Muscle layer of duodenum (tissue), 2 donors: ENCODE results near the gene DNAJC17.

Source experiments
- H3K27ac ChIP-seq: one replicate; pipeline ENCODE4 v1.7.0; 2013; ENCODE audit warnings: mild to moderate bottlenecking, low read length
- H3K27me3 ChIP-seq: one replicate; pipeline ENCODE4 v1.7.0; 2013; ENCODE audit warnings: low read depth, mild to moderate bottlenecking, control low read depth, low read length
- H3K36me3 ChIP-seq, 2 donors: one replicate each; pipeline ENCODE4 v1.7.0; 2013; ENCODE audit warnings: low read length in 2 of 2, control low read depth in 1 of 2, mild to moderate bottlenecking in 1 of 2; ENCODE audit not compliant: insufficient read depth in 2 of 2, control insufficient read depth in 1 of 2
- H3K4me1 ChIP-seq, 2 donors: one replicate each; pipeline ENCODE4 v1.7.0; 2013; ENCODE audit warnings: low read length in 2 of 2, mild to moderate bottlenecking in 2 of 2, control low read depth in 1 of 2, moderate library complexity in 1 of 2; ENCODE audit not compliant: insufficient read depth in 2 of 2, control insufficient read depth in 1 of 2
- H3K4me3 ChIP-seq, 2 donors: one replicate each; pipeline ENCODE4 v1.7.0; 2013; ENCODE audit warnings: low read length in 2 of 2, low read depth in 1 of 2, mild to moderate bottlenecking in 1 of 2
- H3K9me3 ChIP-seq, 2 donors: one replicate each; pipeline ENCODE4 v1.7.0; 2013; ENCODE audit warnings: low read length in 2 of 2, control low read depth in 1 of 2, mild to moderate bottlenecking in 1 of 2; ENCODE audit not compliant: control insufficient read depth in 1 of 2
- donor health status: healthy.

DNAJC17 gene

GRCh38 chr15:40845036-40845435 is 37.8 kb upstream of the DNAJC17 start:
- no peaks in the 10 kb centered on the region for H3K27me3 ChIP-seq
- peak overlapping the region; percentile 86 for H3K27ac ChIP-seq
- no peaks in the 10 kb centered on the region for H3K36me3 ChIP-seq
- H3K9me3 ChIP-seq = no peaks in the 10 kb centered on the region
- H3K4me3 ChIP-seq = peak overlapping the region; percentile 71 to 72
- H3K4me1 ChIP-seq = peaks cover 6 to 16% of the 10 kb centered on the region in 2 donors

DNA sequence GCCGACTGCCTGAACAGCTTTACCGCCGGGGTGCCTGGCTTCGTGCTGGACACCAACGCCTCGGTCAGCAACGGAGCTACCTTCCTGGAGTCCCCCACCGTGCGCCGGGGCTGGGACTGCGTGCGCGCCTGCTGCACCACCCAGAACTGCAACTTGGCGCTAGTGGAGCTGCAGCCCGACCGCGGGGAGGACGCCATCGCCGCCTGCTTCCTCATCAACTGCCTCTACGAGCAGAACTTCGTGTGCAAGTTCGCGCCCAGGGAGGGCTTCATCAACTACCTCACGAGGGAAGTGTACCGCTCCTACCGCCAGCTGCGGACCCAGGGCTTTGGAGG is 37.4 kb upstream of the DNAJC17 start:
- H3K4me3 ChIP-seq = peak overlapping the region; percentile 71 to 72
- no peaks in the 10 kb centered on the region for H3K36me3 ChIP-seq
- peaks cover 6 to 16% of the 10 kb centered on the region in 2 donors for H3K4me1 ChIP-seq

GRCh38 chr15:40843885-40844695 is 36.8 kb upstream of the DNAJC17 start, which contains the start of gene SPINT1:
Gene SPINT1, plus strand, starts transcription at chr15:40844048. Its CDS starts 507 bp downstream, at chr15:40844555.
- Histone ChIP-seq H3K4me1 (peaks cover 6 to 16% of the 10 kb centered on the region in 2 donors), H3K27ac (peak within 1 kb of the TSS; percentile 86), H3K27me3 (no peaks in the 10 kb centered on the region), H3K4me3 (peak within 1 kb of the TSS; percentile 71 to 72), H3K9me3 (no peaks in the 10 kb centered on the region), H3K36me3 (no peaks in the 10 kb centered on the region)

More for the DNA sequence above, 37.4 kb upstream of the DNAJC17 start:
- Histone ChIP-seq H3K27ac (peak overlapping the region; percentile 86), H3K9me3 (no peaks in the 10 kb centered on the region), H3K27me3 (no peaks in the 10 kb centered on the region)

GRCh38 chr15:40843261-40843884 is 36.1 kb upstream of the DNAJC17 start:
- Histone ChIP-seq H3K27ac (no peak overlapping the region), H3K27me3 (no peaks in the 10 kb centered on the region)

GRCh38 chr15:40841741-40842140 is 34.5 kb upstream of the DNAJC17 start:
- H3K4me1 ChIP-seq = peaks cover under 1 to 16% of the 10 kb centered on the region in 2 donors
- H3K27ac ChIP-seq = no peak overlapping the region
- H3K36me3 ChIP-seq = no peaks in the 10 kb centered on the region
- H3K27me3 ChIP-seq = no peaks in the 10 kb centered on the region
- H3K9me3 ChIP-seq = no peaks in the 10 kb centered on the region
- no peak overlapping the region for H3K4me3 ChIP-seq

More at GRCh38 chr15:40843261-40843884, 36.1 kb upstream of the DNAJC17 start:
- peaks cover 6 to 16% of the 10 kb centered on the region in 2 donors for H3K4me1 ChIP-seq
- peak overlapping the region; percentile 46 to 72 for H3K4me3 ChIP-seq
- H3K9me3 ChIP-seq = no peaks in the 10 kb centered on the region
- H3K36me3 ChIP-seq = no peaks in the 10 kb centered on the region

GRCh38 chr15:40838756-40839155 is 31.5 kb upstream of the DNAJC17 start:
- H3K4me3 ChIP-seq = no peak overlapping the region
- H3K36me3 ChIP-seq = no peaks in the 10 kb centered on the region
- peaks cover 0 to 4% of the 10 kb centered on the region in 2 donors for H3K4me1 ChIP-seq
- H3K27me3 ChIP-seq = no peaks in the 10 kb centered on the region
- H3K27ac ChIP-seq = no peak overlapping the region
- no peaks in the 10 kb centered on the region for H3K9me3 ChIP-seq

- no peaks in the 10 kb centered on the region for H3K27me3 ChIP-seq
- no peaks in the 10 kb centered on the region for H3K36me3 ChIP-seq
- no peaks in the 10 kb centered on the region for H3K9me3 ChIP-seq
- no peak overlapping the region for H3K4me3 ChIP-seq
- no peaks in the 10 kb centered on the region for H3K4me1 ChIP-seq
- H3K27ac ChIP-seq = no peak overlapping the region
Observed at GRCh38 chr15:40836020-40836419, 28.7 kb upstream of the DNAJC17 start.

GRCh38 chr15:40832903-40833302 is 25.6 kb upstream of the DNAJC17 start:
- no peaks in the 10 kb centered on the region for H3K36me3 ChIP-seq
- no peak overlapping the region for H3K27ac ChIP-seq
- no peaks in the 10 kb centered on the region for H3K4me1 ChIP-seq
- H3K4me3 ChIP-seq = no peak overlapping the region
- no peaks in the 10 kb centered on the region for H3K27me3 ChIP-seq
- H3K9me3 ChIP-seq = no peaks in the 10 kb centered on the region

- H3K27me3 ChIP-seq = no peaks in the 10 kb centered on the region
- no peaks in the 10 kb centered on the region for H3K9me3 ChIP-seq
- H3K4me1 ChIP-seq = no peaks in the 10 kb centered on the region
- H3K36me3 ChIP-seq = no peaks in the 10 kb centered on the region
- H3K4me3 ChIP-seq = no peak overlapping the region
- no peak overlapping the region for H3K27ac ChIP-seq
Observed at GRCh38 chr15:40831861-40832260, 24.6 kb upstream of the DNAJC17 start.

DNA sequence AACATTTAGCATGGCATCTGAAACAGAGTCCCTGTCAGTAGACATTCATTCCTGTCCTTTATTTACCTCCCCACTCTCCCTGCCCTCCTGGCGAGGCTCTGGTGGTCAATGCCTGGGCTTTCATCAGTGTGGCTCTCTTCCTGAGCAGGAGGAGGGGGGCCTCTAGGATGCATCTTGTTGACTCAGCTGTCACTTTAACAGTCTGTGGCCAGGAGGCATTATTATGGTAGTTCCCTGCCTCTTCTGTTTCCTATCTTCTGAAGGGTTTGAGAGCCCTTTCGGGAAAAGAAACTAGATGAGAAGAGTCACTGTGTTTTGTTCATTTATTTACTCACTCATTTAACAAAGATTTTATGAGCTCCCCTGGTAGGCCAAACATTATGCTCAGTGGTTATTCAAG is 23.6 kb upstream of the DNAJC17 start:
- Histone ChIP-seq H3K9me3 (no peaks in the 10 kb centered on the region), H3K36me3 (no peaks in the 10 kb centered on the region), H3K27me3 (no peaks in the 10 kb centered on the region), H3K4me3 (no peak overlapping the region), H3K27ac (no peak overlapping the region), H3K4me1 (no peaks in the 10 kb centered on the region)

GRCh38 chr15:40829115-40829514 is 21.8 kb upstream of the DNAJC17 start:
- Histone ChIP-seq H3K4me1 (no peaks in the 10 kb centered on the region), H3K27ac (peak overlapping the region; percentile 57), H3K27me3 (no peaks in the 10 kb centered on the region), H3K4me3 (no peak overlapping the region), H3K9me3 (no peaks in the 10 kb centered on the region), H3K36me3 (no peaks in the 10 kb centered on the region)
